Sigmoid colon (tissue), 4 donors: ENCODE data around the gene PPFIBP1.
"Not testable (repeated sequence)": the region's sequence is repeated elsewhere in the genome, so short reads cannot be mapped to it uniquely, and the experiment has no call there.

Source experiments
- CTCF ChIP-seq, 4 experiments: fragments of 450-650 bp in 3 of 4; fragments of 200-600 bp in 1 of 4; IDR thresholded peaks; one replicate each; pipeline ENCODE4 v1.5.1; 2016 to 2019; ENCODE audit warnings: antibody characterized with exemption in 4 of 4, mild to moderate bottlenecking in 3 of 4, moderate library complexity in 2 of 4
- EP300 ChIP-seq, 4 donors: sonication (generic); formaldehyde crosslinking; IDR thresholded peaks; one replicate each; pipeline ENCODE4 v1.6.1; 2017; ENCODE audit warnings: antibody characterized with exemption in 4 of 4
- POLR2A ChIP-seq, 2 donors: fragments of 450-650 bp; IDR thresholded peaks; one replicate each; pipeline ENCODE4 v1.6.1; 2016; ENCODE audit warnings: antibody characterized with exemption in 2 of 2, mild to moderate bottlenecking in 2 of 2, moderate library complexity in 2 of 2
- POLR2AphosphoS5 ChIP-seq, 4 donors: sonication (generic); formaldehyde crosslinking; IDR thresholded peaks; one replicate each; pipeline ENCODE4 v1.6.1; 2017; ENCODE audit warnings: antibody characterized with exemption in 4 of 4

- TF ChIP-seq CTCF, EP300, POLR2AphosphoS5, POLR2A (IDR thresholded peaks at IDR 0.05): not testable (repeated sequence)
These were observed 112.6 kb downstream of the PPFIBP1 start for GRCh38 chr12:27636569-27636968.
